DND-41 (cell line): ENCODE data around the gene ATF4.
A peak's percentile ranks its signal among the peaks of the same experiment; 100 is the strongest.

Source experiments
- EZH2 ChIP-seq: IDR thresholded peaks from 3 replicates; pipeline ENCODE4 v1.6.1; 2012; ENCODE audit warnings: borderline replicate concordance, low read depth, mild to moderate bottlenecking, moderate library complexity, low read length, inconsistent platforms; ENCODE audit not compliant: severe bottlenecking
- TF ChIP-seq, protein P1 (sequence below): IDR thresholded peaks from 2 replicates; pipeline ENCODE4 v1.5.1; 2012; ENCODE audit warnings: borderline replicate concordance, low read length, moderate library complexity, mild to moderate bottlenecking; ENCODE audit not compliant: poor library complexity, severe bottlenecking; ENCODE audit errors: extremely low read depth

DNA sequence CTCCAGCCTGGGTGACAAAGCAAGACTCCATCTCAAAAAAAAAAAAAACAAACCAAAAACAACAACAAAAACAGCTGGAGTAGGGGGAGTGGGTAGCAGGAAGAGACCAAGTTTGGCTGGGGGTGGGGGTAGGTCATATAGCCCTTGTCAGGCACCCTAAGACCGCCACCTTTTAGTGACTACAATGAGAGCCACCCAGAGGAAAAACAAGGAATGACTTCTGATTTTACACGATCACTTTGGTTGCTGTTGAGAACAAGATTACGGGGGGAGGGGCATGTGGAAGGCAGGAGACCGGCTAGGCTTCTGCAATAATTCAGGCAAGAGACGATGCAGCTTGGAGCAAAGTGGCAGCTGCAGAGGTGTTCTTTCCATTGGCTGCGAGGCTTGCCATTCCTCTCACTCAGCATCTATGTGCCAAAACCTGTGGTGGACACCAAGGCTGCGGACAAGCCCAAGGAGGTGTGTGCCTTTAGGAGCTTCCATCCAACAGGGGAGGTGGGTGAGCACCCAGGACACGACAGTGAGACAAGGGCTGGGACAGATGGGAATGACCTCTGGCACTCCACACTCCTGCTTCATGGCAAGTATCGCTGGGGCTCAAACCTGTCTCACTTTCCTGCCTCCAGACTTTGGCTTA lies 10.4 kb downstream of the ATF4 start:
- TF ChIP-seq, protein P1, sequence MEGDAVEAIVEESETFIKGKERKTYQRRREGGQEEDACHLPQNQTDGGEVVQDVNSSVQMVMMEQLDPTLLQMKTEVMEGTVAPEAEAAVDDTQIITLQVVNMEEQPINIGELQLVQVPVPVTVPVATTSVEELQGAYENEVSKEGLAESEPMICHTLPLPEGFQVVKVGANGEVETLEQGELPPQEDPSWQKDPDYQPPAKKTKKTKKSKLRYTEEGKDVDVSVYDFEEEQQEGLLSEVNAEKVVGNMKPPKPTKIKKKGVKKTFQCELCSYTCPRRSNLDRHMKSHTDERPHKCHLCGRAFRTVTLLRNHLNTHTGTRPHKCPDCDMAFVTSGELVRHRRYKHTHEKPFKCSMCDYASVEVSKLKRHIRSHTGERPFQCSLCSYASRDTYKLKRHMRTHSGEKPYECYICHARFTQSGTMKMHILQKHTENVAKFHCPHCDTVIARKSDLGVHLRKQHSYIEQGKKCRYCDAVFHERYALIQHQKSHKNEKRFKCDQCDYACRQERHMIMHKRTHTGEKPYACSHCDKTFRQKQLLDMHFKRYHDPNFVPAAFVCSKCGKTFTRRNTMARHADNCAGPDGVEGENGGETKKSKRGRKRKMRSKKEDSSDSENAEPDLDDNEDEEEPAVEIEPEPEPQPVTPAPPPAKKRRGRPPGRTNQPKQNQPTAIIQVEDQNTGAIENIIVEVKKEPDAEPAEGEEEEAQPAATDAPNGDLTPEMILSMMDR: peak; percentile 46
- TF ChIP-seq EZH2: no peak
